Caki2 (cell line): ENCODE measurements around the gene HRH1. TPM values are rescaled to one million over a fixed set of nuclear protein-coding genes. Genes with fewer than 3 reads are reported as not detected.

ENCODE experiments used
- total RNA-seq: library from RNA; depleted of rRNA; stranded (reverse); fragments of >200 nt; shearing (Covaris generic); gene quantifications from 2 replicates; pipeline ENCODE4 v1.2.3, GENCODE V29; 2014; ENCODE audit warnings: low replicate concordance; rRNA removed

HRH1 gene
- total RNA-seq, 1 experiment from 2014 or later, result 9.4 TPM

Other genes starting within 250 kb of the HRH1 start
- not detected in 2 replicates for gene SLC6A1, start 161.7 kb upstream of the HRH1 start, total RNA-seq
- gene ATG7, start 117.9 kb downstream of the HRH1 start, total RNA-seq, result 55.1 and 95.3 TPM in 2 replicates